Measurements from ENCODE around the gene KCNK1.

Gene KCNK1

DNA sequence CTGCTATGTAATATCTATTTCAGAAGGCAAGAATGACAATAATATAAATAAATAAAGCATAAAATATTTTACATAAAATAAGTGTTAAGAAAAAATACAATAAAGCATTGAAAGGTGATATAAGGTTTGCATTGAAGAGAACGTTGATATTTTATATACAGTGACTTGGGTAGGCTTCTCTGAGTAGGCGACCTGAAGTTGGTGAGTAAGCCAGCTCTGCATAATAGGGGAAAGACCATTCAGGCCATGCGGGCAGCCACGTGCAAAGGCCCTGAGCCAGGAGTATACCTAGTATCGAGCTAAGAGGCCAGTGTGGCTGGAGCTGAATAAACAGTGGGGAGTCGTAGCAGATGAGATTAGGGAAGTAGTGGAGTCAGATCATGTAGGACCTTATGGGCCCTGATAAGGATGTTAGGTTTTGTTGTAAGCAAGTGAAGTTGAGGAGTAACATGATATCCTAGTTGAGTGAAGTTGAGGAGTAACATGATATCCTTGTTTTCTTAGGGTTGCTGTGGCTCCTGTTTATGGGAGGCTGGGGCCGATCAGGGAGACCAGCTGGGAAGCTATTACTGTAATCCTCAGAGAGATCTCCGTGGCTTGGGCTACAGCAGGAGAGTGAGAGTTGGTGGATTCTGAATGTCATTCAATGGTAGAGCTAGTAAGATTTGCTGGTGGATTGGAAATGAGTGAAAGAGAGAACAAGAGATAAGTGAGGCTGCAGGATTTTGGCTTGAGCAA is 22.0 kb downstream of the KCNK1 start:
- DNase-seq (ENCODE audit: extremely low read depth in 1 of 2, low read depth in 1 of 2), result no peak

DNA sequence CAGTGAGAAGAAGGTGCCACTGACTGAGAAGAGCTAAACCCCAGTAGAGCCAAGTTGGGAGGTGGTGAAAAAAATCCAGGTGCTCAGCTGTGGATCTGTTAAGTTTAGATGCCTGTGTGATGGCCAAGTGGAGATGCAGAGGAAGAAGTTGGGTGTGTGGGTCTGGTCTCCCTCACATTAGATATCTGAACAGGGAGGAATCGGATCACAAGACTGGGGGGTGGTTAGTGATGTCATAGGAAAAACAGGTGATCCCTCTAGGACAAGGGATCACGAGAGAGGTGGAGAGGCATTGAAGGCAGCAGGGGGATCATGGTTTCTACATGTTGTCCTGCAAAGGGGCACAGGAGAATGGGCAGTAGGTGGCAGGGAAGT is 22.6 kb downstream of the KCNK1 start:
- no peak for DNase-seq (ENCODE audit: extremely low read depth in 1 of 2, low read depth in 1 of 2)

DNA sequence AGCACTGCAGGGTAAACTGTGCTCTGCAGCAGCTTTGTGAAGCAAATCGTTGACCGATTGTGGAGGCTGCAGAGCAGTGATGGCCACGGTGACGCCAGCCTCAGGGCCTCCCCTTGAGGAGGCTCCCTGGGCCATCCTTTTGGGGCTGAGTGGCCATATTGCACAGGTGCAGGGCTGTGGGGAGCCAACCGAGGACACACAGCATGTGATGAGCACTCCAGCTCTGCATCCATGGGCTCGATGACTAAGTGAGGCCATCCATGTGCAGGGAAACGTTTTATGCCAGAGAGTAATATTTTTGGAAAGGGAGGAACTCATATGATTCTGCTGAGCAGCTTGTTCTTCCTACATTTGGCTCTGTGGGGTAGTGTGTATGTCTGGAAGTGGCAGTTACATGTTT is 24.6 kb downstream of the KCNK1 start:
- DNase-seq (ENCODE audit: extremely low read depth in 1 of 2, low read depth in 1 of 2), result no peak

DNA sequence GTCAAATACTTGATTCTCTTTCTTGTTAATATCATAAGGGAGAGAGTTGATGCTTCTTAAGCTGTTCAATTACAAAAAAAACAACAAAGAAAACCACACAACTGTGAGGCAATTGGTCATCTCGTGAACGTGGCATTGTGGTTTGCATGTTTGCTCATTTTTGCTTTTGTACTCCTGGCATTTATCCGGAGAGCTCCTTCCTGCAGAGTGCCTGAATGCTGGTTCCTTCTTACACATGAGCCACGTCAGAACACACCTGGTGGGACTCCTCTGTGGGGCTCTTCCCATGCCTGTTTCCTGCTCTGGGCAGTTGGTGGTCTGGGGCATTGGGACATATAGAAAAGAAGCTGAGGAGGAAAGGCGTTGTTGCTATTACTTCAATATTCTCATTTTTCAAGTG is 25.7 kb downstream of the KCNK1 start:
- DNase-seq (ENCODE audit: extremely low read depth in 1 of 2, low read depth in 1 of 2), result no peak

DNA sequence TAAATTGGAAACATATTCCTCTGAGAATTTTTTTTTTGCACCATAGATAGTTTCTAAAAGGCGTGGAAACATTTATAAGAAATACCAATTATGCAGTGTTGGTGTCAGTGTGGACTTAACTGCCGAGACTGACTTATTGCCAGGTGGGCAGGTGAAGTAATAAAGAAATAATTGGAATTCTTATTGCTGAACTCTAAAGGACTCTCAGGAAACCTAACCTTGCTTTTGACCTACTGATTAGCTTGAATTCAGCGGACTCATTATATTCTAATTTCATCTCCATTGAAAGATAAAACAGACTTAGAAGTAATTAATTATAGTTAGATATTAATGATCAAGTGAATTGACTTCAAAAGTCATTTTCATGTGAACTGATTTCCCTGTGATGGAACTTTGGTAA is 26.3 kb downstream of the KCNK1 start:
- DNase-seq (ENCODE audit: extremely low read depth in 1 of 2, low read depth in 1 of 2), result no peak

DNA sequence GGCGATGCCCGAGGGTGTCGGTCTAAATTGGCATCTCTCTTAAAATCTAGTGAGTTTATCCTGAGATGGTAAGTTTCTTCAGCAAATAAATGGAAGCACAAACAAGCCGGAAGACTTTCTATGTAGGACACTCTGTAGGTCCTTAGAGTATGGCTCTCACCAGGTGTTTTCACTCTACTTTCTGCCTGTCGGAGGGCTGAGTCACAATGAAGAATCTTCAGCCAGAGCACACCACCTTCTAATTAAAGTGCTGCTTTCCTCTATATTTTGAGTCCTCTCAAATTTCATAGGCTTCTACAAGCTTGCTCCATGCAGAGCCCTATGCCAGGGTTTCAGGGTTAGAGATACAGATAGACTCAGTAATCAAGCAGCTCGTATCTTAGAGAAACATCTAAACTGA is 27.1 kb downstream of the KCNK1 start:
- DNase-seq (ENCODE audit: extremely low read depth in 1 of 2, low read depth in 1 of 2), result no peak

DNA sequence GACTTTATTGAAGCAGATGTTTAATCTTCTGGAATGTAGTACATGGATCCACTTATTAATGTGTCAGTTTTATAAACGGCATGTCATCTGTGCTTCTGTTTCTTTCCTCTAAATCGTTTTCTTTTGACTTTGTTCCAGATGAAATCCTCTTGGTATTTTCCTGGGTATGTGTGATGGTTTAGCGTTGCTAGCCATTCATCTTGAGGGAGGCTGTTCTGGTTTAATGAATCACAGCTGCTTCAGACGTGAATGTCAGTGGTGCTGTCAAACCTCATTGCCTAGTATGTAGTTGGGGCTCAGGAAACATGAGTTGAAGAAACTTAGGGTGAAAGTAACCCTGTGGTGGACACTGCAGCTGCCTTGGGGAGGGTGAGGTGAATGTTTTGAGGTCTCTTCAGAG is 33.2 kb downstream of the KCNK1 start:
- no peak for DNase-seq (ENCODE audit: extremely low read depth in 1 of 2, low read depth in 1 of 2)

DNA sequence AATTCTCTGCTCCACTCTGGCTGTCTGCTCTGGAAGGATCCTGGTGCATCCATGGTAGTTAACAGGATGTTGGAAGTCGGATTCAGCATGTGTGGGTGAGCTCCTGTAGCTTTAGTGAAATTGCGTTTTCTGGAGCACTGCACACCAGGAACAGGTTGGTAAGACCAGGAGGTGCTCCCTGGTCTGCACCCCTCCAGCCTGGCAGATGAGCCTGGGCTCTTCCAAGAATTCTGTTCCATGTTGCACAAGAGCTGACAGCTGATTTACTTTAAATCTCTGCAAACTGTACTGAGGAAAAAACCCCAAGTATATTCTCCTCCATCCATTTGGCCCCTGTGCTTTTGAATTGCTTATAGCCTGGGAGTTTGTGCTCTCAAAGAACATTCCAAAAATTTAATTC is 33.7 kb downstream of the KCNK1 start:
- DNase-seq (ENCODE audit: extremely low read depth in 1 of 2, low read depth in 1 of 2), result no peak

DNA sequence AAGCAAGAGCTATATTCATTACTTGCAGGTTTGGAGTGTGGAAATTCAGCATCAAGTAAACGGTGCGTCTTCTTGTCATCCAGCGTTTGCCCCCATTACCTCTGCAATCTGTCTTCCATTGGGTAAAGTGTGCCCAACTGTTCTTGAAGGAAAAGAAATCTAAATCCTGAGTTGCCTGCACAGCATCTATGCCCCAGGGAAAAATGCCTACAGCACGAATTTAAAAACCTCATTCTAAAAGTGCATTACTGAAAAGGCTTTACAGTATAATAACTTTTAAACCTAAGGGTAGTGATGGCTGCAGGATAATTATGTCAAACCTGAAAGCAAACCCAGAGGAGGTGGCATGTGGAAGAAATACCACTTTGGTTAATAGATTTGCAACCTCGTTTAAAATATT is 37.2 kb downstream of the KCNK1 start:
- no peak for DNase-seq (ENCODE audit: extremely low read depth in 1 of 2, low read depth in 1 of 2)

DNA sequence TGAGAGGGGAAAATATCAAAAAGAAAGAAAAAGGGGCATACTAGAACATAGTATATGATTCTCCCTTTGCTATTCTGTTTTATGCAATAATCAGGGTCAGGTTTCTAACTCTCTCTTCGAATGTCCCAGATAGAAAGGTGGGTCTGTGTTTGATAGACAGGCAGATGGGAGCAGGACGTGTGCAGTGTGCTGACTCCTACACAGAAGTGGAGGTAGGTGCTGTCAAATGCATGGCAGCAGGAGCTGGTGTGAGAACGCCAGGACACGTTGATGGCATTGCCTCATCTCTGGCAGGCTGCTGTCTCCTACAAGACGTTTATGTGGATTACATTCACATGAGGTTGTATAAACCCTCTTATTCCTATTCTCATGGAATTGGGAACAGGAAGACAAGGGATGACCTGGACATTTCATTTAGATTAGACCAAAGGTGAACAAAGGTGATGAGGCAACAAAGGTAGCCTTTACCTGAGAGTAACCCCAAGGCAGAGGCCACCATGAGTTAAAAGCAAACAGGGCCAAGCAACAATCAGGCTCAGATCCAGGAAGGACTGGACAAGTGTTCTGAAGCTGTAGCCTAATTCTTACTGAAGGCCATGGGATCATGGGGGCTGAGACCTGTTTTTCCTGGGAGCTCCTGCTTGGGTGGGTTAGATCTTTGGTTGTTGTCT is 37.8 kb downstream of the KCNK1 start:
- DNase-seq (ENCODE audit: extremely low read depth in 1 of 2, low read depth in 1 of 2), result no peak

DNA sequence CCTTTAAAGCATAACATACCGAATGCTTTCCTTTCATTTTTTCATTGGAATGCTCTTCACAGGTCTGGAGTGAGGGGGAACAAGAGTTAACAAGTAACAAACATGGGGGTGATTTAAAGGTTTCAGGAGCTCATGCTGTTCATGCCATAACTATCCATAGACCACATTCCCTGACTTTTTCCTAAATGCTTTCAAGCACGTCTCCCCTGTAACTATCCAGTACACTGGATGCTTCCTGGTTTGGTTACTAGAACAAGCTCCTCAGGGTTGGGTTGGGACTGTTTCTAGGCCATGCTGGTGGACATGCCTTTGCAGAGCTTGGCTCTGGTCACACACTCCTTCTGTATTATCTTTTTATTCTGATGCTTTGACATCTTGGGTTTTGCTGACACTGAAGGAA is 38.6 kb downstream of the KCNK1 start:
- DNase-seq (ENCODE audit: extremely low read depth in 1 of 2, low read depth in 1 of 2), result no peak

DNA sequence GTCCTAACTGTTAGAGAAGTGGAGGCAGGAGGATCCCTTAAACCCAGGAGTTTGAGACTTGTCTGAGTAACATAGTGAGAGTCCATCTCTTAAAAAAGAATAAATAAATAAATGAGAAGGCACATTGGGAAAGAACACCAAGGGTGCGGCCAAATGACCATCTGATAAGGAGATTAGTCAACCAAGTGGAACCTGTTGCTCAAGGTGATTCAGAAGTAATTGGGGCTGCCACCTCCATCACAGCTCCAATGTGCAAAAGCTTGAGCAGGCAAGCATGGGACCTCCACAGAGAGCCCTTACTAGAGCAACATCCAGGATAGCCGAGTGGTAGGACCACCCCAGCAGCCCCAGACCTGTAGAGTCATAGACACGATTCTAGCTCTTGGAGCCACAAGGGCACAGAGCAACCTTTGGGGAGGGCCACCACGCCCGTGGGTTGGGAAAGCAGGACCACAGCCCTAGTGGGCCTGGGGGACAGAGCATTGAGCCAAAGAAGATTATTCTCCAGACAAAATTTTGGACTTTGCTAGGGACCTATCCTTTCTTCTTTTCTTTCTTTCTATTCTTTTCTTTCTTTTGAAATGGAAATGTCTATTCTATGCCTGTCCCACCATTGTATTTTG is 40.9 kb downstream of the KCNK1 start:
- no peak for DNase-seq (ENCODE audit: extremely low read depth in 1 of 2, low read depth in 1 of 2)

DNA sequence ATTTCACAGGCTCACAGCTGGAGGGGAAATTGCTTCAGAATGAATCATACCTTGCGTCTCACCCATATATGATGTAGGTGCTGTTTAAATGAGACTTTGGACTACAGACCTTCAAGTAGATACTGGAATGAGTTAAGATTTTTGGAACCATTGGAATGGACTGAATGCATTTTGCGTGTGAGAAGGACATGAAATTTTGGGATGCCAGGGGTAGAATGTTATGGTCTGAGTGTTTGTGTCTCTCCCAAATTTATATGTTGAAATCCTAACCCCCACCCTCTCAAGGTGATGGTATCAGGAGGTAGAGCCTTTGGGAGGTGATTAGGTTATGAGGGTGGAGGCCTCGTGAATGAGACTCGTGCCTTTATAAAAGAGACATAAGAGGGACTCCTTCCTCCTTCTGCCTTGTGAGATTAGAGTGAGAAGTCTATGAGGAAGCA is 41.4 kb downstream of the KCNK1 start:
- DNase-seq (ENCODE audit: extremely low read depth in 1 of 2, low read depth in 1 of 2), result no peak

DNA sequence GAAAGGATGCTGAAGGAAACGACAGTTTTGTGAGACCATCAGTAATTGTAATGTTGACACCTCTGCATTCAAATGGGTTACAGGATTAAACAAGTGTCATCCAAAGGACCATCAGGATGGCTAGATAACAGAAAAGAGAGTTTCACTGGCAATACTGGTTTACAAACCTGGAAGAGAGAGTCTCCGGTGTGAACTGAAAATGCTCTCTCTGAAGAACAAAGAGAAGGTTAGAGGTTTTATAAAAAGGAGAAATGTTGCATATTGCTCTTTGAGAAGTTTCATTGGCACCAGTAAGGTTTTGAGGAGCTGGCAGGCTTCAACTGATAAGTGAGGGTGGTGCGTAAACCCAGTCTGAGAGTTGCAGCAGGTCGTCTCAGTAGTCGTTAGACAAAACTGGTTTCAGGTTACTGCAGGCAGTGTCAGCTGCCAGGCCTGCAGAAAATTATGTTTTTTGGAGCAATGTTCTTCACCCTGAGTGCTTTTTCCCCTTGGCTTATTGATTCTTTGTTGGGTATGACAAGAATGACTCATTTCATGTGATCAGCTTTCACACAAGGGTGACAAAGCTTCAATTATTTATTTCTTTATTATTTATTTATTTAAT is 42.2 kb downstream of the KCNK1 start:
- no peak for DNase-seq (ENCODE audit: extremely low read depth in 1 of 2, low read depth in 1 of 2)

DNA sequence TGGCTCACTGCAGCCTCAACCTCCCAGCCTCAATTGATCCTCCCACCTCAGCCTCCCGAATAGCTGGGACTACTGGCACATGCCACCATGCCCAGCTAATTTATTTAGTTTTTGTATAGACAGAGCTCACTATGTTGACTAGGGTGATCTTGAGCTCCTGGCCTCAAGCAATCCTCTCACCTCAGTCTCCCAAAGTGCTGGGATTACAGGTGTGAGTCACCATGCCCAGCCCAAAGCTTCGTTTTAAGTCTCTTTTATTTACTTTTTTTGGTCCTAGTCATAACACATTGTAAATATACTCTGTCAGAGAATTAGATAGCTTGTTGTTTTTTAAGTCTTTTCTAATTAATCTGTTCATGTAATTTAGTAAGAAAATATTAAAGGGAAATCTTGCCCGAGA is 42.8 kb downstream of the KCNK1 start:
- DNase-seq (ENCODE audit: extremely low read depth in 1 of 2, low read depth in 1 of 2), result no peak

DNA sequence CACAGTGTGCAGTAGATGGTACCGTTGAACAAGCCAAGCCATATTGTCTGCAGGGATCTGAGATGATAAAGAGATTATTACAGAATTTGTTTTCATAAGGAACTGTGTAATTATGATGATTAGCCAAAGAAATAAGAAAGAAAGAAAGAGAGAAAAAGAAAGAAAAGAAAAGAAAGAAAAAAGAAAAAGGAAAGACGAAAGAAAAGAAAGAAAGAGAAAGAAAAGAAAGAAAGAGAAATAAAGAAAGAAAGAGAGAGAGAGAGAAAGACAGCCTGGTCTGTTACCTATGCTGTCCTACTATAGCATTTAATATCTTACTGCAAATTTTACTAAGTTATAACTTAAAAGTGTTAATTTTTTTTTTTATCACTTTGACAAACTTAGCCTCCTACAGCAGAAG is 43.6 kb downstream of the KCNK1 start:
- no peak for DNase-seq (ENCODE audit: extremely low read depth in 1 of 2, low read depth in 1 of 2)

DNA sequence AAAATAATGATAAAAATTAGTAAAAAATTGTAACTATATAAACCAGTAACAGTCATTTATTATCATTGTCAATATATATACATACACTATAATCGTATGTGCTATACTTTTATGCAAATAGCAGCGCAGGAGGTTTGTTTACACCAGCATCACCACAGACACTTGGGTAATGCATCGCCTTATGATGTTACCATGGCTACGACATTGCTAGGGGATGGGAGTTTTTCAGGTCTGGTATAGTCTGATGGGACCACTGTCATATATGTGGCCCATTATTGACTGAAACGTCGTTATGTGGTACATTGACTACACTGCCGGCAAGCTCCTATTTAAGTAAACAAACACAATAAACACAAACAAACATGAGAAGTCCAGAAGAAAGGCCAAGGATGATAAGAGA is 45.6 kb downstream of the KCNK1 start:
- DNase-seq (ENCODE audit: extremely low read depth in 1 of 2, low read depth in 1 of 2), result no peak

DNA sequence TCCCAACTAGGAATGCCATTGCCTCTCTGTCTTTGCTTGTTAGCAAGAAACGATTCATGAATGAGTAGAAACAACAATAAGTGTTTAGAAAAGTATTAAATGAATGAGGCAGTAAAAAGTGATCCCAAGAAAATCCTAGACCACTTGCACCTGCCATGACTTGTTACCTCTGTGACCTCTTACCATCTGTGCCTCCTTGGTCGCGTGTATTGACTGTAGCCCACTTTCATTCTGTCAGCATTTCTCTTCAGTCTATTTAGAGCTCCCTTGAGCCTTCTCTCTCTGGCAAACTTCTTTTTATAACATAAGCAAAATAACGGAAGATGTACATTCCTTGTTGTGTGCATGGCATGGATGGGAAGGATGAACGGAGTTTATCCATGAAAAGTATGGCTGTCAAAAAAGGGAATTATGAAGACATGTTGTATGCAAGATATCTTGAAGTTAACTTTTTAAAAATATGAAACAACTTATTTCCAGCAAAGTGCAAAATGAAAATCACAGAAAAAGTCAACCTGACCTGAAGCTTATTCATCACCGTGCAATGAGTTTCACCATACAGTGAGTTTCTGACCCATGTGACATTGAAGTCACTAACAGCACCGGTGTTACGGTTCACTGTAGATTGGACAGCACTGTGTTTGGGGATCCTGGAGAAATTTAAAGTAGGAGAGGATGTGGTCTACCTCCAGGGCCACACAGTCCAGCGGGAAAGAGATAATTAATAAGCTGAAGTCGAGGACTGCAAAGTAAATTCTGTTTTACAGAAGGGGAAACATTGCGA is 47.7 kb downstream of the KCNK1 start:
- no peak for DNase-seq (ENCODE audit: extremely low read depth in 1 of 2, low read depth in 1 of 2)

DNA sequence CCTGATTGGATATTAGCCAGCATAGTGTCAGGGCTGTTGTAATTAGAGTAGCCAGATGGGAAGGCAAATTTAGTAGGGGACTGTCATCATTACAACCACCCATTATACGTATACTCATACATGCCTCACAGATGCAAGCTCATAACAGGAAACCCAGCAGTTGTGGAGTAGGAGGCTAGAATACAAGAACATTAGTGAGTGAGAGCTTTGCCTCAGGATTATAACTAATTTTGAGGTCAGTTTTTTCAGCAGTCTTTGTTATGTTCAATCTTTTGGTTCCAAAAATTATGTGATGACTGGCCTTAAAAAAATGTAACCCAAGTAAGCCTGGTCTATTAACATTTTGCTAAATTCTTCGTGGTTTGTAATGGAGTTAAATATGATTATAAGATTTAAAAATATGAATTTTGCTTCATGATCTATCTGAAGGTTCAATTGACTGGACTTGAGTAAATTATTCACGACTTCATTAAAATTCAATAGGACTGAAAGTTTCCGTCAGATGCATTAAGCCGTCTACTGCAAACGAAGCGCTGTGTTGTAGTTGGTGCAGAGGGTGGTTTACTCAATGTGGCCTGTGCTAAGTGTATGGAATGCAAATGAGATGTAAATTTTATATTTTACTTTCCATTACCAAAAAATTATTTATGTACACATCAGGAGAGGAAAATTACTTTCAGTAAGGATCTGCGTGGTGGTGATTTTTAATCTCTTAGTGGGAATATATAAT is 48.8 kb downstream of the KCNK1 start:
- DNase-seq (ENCODE audit: extremely low read depth in 1 of 2, low read depth in 1 of 2), result no peak

DNA sequence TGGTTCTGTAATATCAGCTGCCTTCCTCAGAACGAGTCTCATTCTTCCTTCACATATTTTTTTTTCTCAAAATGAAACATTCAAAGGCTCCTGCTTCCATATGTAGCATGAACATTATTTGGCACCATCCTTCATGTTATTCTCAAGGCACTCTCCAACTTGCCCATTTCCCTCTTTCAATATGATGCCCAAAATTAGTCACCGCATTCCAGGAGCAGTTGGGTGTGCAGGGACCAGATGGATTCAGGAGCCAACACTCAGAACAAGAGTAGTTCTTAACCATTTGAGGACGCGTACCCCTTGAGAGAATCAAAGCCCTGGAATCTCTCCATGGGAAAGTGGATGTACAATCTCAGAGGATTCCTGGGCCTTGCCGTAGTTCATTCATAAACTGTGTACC is 50.3 kb downstream of the KCNK1 start:
- DNase-seq (ENCODE audit: extremely low read depth in 1 of 2, low read depth in 1 of 2), result no peak

Data from stimulated activated CD8-positive, alpha-beta memory T cell treated with anti-CD3 and anti-CD28 coated beads, Interleukin-7, amount 100 ng/mL, for 48 hours (primary cell).